GM12878 (cell line): Measurements from ENCODE around the gene PTMA.

Source experiments
- MXI1 ChIP-seq: fragments of 150-350 bp; IDR thresholded peaks from 2 replicates; pipeline ENCODE4 v1.6.1; 2011; ENCODE audit warnings: low read depth, mild to moderate bottlenecking, inconsistent platforms, low read length, improper control_type of control experiment
- MYC ChIP-seq: IDR thresholded peaks from 2 replicates; pipeline ENCODE4 v1.6.1; 2011; ENCODE audit warnings: mild to moderate bottlenecking, low read length, moderate library complexity, inconsistent platforms; ENCODE audit not compliant: insufficient read depth, insufficient replicate concordance, insufficient read length, severe bottlenecking
- NFIC ChIP-seq: IDR thresholded peaks from 2 replicates; pipeline ENCODE4 v1.6.1; 2012; ENCODE audit warnings: low read depth, mild to moderate bottlenecking, inconsistent platforms, low read length, moderate library complexity
- TARDBP ChIP-seq: IDR thresholded peaks from 2 replicates; pipeline ENCODE4 v1.6.1; 2016; ENCODE audit warnings: borderline replicate concordance

- no peak for TF ChIP-seq NFIC
- no peak for TF ChIP-seq MXI1
- TF ChIP-seq MYC, result no peak
- no peak for TF ChIP-seq TARDBP
Measured at GRCh38 chr2:231667496-231667895, 40.8 kb upstream of the PTMA start.
